ENCODE results near the gene WASHC3.
A peak's percentile ranks its signal among the peaks of the same experiment; 100 is the strongest.
"Not testable (repeated sequence)": the region's sequence is repeated elsewhere in the genome, so short reads cannot be mapped to it uniquely, and the experiment has no call there.

Gene WASHC3, protein sequence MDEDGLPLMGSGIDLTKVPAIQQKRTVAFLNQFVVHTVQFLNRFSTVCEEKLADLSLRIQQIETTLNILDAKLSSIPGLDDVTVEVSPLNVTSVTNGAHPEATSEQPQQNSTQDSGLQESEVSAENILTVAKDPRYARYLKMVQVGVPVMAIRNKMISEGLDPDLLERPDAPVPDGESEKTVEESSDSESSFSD

DNA sequence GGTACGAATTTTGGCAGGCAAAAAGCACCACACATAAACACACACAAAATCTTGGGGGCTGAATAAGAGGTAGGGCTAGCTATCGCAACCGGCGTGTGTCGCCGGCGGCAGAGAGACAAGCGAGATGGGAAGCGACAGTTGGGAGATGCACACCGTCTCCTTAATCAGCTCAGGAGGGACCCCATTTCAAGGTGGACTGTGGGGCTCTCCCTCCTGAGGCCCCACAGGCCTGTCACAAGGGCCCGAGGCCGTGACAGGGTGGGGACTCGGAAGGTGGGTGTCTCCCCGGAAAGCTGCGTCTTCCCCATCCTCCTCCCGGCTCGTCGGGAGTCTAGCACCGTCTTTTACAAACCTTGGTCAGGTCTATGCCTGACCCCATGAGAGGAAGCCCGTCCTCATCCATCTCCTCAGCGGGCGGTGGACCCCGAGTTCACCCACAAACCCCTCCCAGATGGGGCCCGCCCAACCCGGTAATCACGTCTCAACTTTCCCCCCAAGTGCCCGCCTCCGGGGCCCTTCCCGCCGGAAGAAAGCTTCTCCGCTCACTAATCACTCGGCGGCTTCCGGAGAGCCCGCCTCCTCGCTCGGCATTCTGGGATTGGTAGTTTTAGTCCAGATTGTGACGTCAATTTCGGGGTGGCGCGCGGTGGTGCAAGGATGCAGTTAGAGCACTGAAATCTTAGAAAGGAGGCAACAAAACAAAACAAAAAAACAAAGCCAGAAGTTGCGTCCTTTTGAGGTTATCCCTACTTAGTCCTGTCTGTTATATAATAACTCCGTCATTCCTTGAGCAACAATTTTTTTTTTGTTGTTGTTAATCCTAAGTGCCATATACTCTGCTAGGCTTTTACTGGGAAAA, at the start of gene WASHC3:
Gene WASHC3, minus strand, starts transcription at position 432 of the 859 bp plus-strand sequence. Its CDS starts 29 bp downstream, at position 403.
- peak; percentile 78 for FAIRE-seq

DNA sequence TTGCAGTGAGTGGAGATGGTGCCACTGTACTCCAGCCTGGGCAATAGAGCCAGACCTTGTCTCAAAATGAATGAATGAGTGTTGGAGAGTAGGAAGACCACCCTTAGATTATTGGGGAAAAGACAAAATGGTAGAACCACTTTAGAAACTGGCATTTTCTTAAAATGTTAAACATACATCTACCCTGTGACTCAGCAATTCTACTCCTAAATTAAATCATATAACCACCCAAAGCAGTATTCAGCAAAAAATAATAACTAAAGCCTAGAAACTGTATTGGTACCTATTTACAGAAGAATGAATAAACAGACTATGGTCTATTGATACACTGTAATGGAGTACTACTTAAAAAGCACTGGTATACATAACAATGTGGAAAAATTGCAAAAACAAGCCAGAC, 49.0 kb upstream of the WASHC3 start:
- DNase-seq (ENCODE audit: low spot score): no peak
- no peak for FAIRE-seq

More for the DNA sequence above, at the start of gene WASHC3:
- peak; percentile 69 for DNase-seq (ENCODE audit: low spot score)

GRCh38 chr12:102107970-102108369, 46.2 kb upstream of the WASHC3 start:
- DNase-seq (ENCODE audit: low spot score) (no peak), FAIRE-seq (no peak)

DNA sequence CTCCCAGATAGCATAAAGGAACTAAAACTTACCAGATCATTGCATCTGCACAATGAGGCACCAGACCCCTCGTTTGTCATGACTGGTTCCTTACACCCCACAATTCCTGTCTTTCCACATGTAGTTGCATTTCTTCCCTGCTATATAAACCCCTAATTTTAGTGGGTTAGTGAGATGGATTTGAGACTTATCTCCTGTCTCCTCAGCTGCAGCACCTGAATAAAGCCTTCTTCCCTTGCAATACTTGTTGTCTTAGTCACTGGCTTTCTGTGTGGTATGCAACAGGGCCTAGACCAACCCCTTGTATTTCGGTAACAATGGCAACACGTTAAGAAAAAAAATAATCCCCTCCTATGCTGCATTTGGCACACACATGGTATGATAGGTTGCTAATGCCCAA, 45.1 kb upstream of the WASHC3 start:
- FAIRE-seq: no peak
- no peak for DNase-seq (ENCODE audit: low spot score)

DNA sequence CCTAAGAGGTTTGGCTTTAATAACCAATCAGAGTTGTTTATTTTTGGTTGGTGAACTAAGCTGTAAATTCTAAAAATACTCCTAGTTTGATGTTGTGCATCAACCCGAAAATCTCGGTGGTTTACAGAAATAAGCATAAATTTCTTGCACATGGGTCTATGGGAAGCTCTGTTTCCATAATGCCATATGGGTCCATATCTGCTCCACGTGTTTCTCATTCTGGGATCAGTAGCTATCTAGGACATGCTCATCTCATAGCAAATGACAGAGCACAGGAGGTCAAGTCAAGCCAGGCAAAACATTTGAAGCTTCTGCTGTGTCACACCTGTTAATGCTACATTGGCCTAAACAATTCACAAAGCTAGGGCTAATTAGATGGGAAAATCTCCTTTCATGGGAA, 35.1 kb upstream of the WASHC3 start:
- DNase-seq (ENCODE audit: low spot score) (no peak), FAIRE-seq (no peak)

- peak; percentile 9 for DNase-seq (ENCODE audit: low spot score)
- FAIRE-seq: peak; percentile 36
These were observed 34.0 kb upstream of the WASHC3 start for GRCh38 chr12:102095677-102096263.

GRCh38 chr12:102093319-102093718, 31.5 kb upstream of the WASHC3 start:
- no peak for FAIRE-seq
- DNase-seq (ENCODE audit: low spot score): no peak

DNA sequence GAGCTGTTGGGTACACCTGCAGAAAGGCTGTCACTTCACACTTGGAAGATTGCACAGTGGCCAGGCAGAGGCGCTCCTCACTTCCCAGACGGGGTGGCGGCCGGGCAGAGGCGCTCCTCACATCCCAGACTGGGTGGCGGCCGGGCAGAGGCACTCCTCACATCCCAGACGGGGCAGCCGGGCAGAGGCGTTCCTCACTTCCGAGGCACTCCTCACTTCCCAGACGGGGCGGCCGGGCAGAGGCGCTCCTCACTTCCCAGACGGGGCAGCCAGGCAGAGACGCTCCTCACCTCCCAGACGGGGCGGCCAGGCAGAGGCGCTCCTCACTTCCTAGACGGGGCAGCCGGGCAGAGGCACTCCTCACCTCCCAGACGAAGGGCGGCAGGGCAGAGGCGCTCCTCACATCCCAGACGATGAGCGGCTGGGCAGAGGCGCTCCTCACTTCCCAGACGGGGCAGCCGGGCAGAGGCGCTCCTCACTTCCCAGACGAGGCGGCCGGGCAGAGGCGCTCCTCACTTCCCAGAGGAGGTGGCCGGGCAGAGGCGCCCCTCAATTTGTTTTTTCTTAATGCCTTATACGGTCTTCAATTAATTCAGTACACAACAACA, 27.5 kb upstream of the WASHC3 start:
- DNase-seq (ENCODE audit: low spot score); FAIRE-seq: not testable (repeated sequence)

GRCh38 chr12:102080842-102081241, 19.1 kb upstream of the WASHC3 start:
- no peak for FAIRE-seq
- no peak for DNase-seq (ENCODE audit: low spot score)

DNA sequence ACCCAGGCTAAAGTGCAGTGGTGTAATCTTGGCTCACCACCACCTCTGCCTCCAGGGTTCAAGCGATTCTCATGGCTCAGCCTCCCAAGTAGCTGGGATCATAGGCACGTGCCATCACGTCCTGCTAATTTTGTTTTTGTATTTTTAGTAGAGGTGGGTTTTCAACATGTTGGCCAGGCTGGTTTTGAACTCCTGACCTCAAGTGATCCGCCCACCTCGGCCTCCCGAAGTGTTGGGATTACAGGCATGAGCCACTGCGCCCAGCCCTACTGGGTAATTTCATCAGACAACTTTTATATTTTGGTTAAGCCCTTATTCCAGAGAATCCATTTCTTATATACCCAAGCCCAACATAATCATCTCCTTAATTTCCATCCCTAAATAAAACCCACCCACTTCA, 10.3 kb upstream of the WASHC3 start:
- DNase-seq (ENCODE audit: low spot score); FAIRE-seq: not testable (repeated sequence)

DNA sequence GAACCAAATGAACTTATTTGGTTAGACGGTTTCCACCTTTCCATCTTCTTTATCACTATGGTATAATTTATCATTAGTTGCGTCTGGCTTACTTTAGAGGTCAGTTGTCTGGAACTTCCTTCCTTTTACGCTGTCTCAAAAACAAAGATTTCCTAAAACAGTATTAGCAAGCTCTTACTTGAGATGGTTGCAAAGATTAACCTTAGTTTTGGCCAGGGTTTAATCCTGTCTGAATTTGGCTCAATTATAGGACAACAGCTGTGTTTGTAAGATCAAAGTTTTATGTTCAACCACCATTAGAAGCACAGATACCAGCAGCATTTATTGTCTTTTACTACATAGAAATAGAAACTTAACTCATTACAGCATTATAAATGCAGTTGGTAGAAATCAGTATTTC, 7.9 kb upstream of the WASHC3 start:
- FAIRE-seq: no peak
- DNase-seq (ENCODE audit: low spot score): no peak

GRCh38 chr12:102067574-102068258, 5.9 kb upstream of the WASHC3 start:
- DNase-seq (ENCODE audit: low spot score) (no peak), FAIRE-seq (no peak)

DNA sequence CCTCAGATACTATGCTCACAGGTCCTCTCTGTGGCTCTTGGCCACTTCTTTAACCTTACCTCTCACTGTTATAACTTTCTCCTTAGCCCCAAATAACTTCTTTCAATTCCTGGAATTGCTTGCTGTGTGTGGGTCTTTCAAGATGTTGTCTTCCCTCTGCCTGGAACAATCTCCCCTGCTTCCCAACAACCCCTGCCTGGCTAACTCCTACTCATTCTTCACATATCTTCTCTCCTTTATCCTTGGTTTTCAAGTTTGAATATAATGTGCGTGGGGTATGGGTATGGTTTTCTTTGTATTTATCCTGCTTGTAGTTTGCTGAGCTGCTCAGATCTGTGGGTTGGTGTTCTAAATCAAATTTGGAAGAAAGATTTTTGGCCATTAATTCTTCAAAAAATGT, 2.7 kb upstream of the WASHC3 start:
- FAIRE-seq (no peak), DNase-seq (ENCODE audit: low spot score) (no peak)

GRCh38 chr12:102063069-102063468, 1.3 kb upstream of the WASHC3 start:
- no peak for DNase-seq (ENCODE audit: low spot score)
- no peak for FAIRE-seq

DNA sequence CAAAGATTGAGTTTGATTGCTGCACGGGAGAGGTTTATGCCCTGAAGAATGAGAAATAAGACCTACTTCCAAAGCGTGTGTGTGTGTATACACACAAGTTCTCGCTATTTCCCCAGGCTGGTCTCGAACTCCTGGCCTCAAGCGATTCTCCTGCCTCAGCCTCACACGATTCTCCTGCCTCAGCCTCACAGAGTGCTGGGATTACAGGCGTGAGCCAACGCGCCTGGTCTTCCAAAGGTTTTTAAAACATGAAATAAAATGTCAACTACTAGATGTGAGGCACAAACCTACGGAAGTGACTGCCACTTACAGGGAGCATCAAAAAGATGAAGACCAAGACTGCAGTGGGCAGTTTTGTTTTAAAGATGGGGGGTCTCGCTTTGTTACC, 622 bp upstream of the WASHC3 start:
- no peak for DNase-seq (ENCODE audit: low spot score)
- FAIRE-seq: no peak

- DNase-seq (ENCODE audit: low spot score) (no peak), FAIRE-seq (no peak)
These were observed 663 bp downstream of the WASHC3 start for GRCh38 chr12:102061096-102061559.

DNA sequence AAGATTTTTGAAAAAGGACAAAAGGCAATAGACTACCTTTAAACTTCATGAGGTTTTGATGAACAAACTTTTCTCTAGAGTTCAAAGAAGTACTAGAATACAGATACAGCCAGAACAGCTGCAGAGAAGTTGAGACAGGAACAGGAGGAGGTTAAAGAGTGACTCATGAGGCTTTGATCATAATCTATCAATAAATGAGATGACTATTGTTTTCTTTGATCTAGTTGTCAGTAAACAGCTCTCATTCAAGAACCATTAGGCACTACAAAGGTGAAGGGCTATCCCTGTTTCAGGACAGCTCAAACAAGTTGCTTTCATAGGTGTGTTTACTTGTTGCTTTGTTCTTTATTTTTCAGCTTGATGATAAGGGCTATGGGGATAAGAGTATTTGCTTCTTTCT, 2.4 kb downstream of the WASHC3 start:
- FAIRE-seq: no peak
- no peak for DNase-seq (ENCODE audit: low spot score)

- no peak for FAIRE-seq
These were observed 7.4 kb downstream of the WASHC3 start for GRCh38 chr12:102054345-102054744.

DNA sequence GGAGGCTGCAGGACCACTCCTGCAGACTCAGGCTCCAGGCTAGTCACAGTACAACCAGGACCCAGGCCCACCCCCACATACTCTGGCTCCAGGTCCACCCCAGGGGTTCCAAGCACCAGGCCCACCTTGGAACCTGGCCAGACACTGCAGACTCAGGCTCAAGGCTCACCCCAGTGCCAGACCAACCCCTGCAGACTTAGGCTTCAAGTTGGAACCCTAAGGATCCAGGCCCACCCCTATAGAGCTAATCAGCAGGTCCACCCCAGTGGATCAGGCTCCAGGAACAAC, 8.8 kb downstream of the WASHC3 start:
- DNase-seq (ENCODE audit: low spot score) (no peak), FAIRE-seq (no peak)

More at GRCh38 chr12:102054345-102054744, 7.4 kb downstream of the WASHC3 start:
- DNase-seq (ENCODE audit: low spot score): no peak

- FAIRE-seq (no peak), DNase-seq (ENCODE audit: low spot score) (no peak)
These were observed 9.4 kb downstream of the WASHC3 start for GRCh38 chr12:102052192-102053061.
